Small intestine (tissue), 7 donors: ENCODE measurements around the gene RGS6. TPM values are rescaled to one million over a fixed set of nuclear protein-coding genes. Genes with fewer than 3 reads are reported as not detected.

ENCODE experiments used
- DNase-seq, 2 donors: peaks; one replicate each; pipeline versions ENCODE4 v3.0.0 to v3.0.0-alpha.2; 2013
- FAIRE-seq: peaks from 2 replicates; lab custom pipeline; 2012; peaks lifted over from hg19 to GRCh38; lab: Jason Lieb, UNC
- H3K27ac ChIP-seq, 3 donors: one replicate each; pipeline ENCODE4 v1.5.1; 2013; ENCODE audit warnings: low read length in 2 of 3, mild to moderate bottlenecking in 2 of 3, control low read depth in 1 of 3, inconsistent platforms in 1 of 3, low read depth in 1 of 3, moderate library complexity in 1 of 3
- H3K27me3 ChIP-seq, 3 donors: one replicate each; pipeline ENCODE4 v1.6.1; 2013; ENCODE audit warnings: low read length in 3 of 3, inconsistent platforms in 1 of 3; ENCODE audit not compliant: control insufficient read depth in 3 of 3, insufficient read depth in 3 of 3
- H3K36me3 ChIP-seq, 3 donors: one replicate each; pipeline ENCODE4 v1.6.1; 2013; ENCODE audit warnings: low read length in 3 of 3, inconsistent platforms in 1 of 3, low read depth in 1 of 3, mild to moderate bottlenecking in 1 of 3, moderate library complexity in 1 of 3; ENCODE audit not compliant: control insufficient read depth in 3 of 3, insufficient read depth in 2 of 3
- H3K4me1 ChIP-seq, 3 donors: one replicate each; pipeline ENCODE4 v1.6.1; 2013; ENCODE audit warnings: low read length in 2 of 3, inconsistent platforms in 1 of 3, low read depth in 1 of 3, mild to moderate bottlenecking in 1 of 3, moderate library complexity in 1 of 3; ENCODE audit not compliant: control insufficient read depth in 3 of 3, insufficient read depth in 2 of 3
- H3K4me3 ChIP-seq, 3 donors: one replicate each; pipeline ENCODE4 v1.5.1; 2013; ENCODE audit warnings: low read length in 3 of 3, control low read depth in 1 of 3, inconsistent platforms in 1 of 3, low read depth in 1 of 3, mild to moderate bottlenecking in 1 of 3, moderate library complexity in 1 of 3
- H3K9me3 ChIP-seq, 2 donors: one replicate each; pipeline ENCODE4 v1.6.1; 2013; ENCODE audit warnings: low read depth in 1 of 2, low read length in 1 of 2; ENCODE audit not compliant: control insufficient read depth in 2 of 2, insufficient read depth in 1 of 2
- WGBS, 3 donors: extraction: QIAGEN DNeasy Blood & Tissue Kit; methylation state at CpG; one replicate each; pipeline ENCODE4 v1.1.7; 2013; 5-methylcytosine and 5-hydroxymethylcytosine counted together
- polyA plus RNA-seq, 4 donors: library from polyadenylated mRNA; stranded (reverse) in 3 of 4; unstranded in 1 of 4; fragments of 200-250 nt in 3 of 4; fragments of 120-200 nt in 1 of 4; gene quantifications; one replicate each; pipeline versions ENCODE4 v1.2.1 to v1.2.3, GENCODE V29; 2013
- donor health status: healthy with polysubstance abuse.
- donor health status: control.
- donor health status: control.
- donor health status: Bipolar disorder and iron deficiency.
- donor health status: healthy.

Gene RGS6
- polyA plus RNA-seq, 4 donors, result 0.54 to 2.1 (median 0.58) TPM; not detected in 1

GRCh38 chr14:72439707-72440106 lies 507.5 kb downstream of the RGS6 start:
- no peaks in the 10 kb centered on the region for H3K9me3 ChIP-seq
- no peaks in the 10 kb centered on the region for H3K27me3 ChIP-seq
- H3K27ac ChIP-seq, result no peak overlapping the region
- H3K36me3 ChIP-seq, result no peaks in the 10 kb centered on the region
- WGBS, 3 donors, result 58 to 77% (median 68%) methylated on average over 4 of the region's 4 CpGs
- DNase-seq (peak in 1 of 2 donors; percentile 28), FAIRE-seq (no peak)
- H3K4me3 ChIP-seq, result no peak overlapping the region
- no peaks in the 10 kb centered on the region for H3K4me1 ChIP-seq

GRCh38 chr14:72443256-72443655 lies 511.0 kb downstream of the RGS6 start:
- Histone ChIP-seq H3K27ac (no peak overlapping the region), H3K36me3 (no peaks in the 10 kb centered on the region), H3K27me3 (no peaks in the 10 kb centered on the region), H3K4me3 (no peak overlapping the region), H3K9me3 (no peaks in the 10 kb centered on the region), H3K4me1 (no peaks in the 10 kb centered on the region)
- DNase-seq, result no peak
- FAIRE-seq, result no peak
- 79 to 90% (median 84%) methylated on average over 2 of the region's 2 CpGs for WGBS, 3 donors

GRCh38 chr14:72443991-72444441 lies 511.8 kb downstream of the RGS6 start:
- no peak overlapping the region for H3K27ac ChIP-seq
- H3K36me3 ChIP-seq, result no peaks in the 10 kb centered on the region
- H3K27me3 ChIP-seq, result no peaks in the 10 kb centered on the region
- peak in 1 of 2 donors; percentile 36 for DNase-seq
- no peak for FAIRE-seq
- H3K4me1 ChIP-seq, result no peaks in the 10 kb centered on the region
- WGBS, 3 donors, result 50 to 62% (median 52%) methylated on average over 8 of the region's 8 CpGs
- H3K4me3 ChIP-seq, result no peak overlapping the region
- no peaks in the 10 kb centered on the region for H3K9me3 ChIP-seq

- no peak for FAIRE-seq
- no peak overlapping the region for H3K27ac ChIP-seq
- WGBS, 3 donors, result 69 to 83% (median 77%) methylated on average over 6 of the region's 6 CpGs
These were observed 512.5 kb downstream of the RGS6 start for GRCh38 chr14:72444701-72445100.

GRCh38 chr14:72448212-72448611 lies 516.0 kb downstream of the RGS6 start:
- Histone ChIP-seq H3K36me3 (no peaks in the 10 kb centered on the region), H3K4me3 (no peak overlapping the region), H3K9me3 (no peaks in the 10 kb centered on the region), H3K27me3 (no peaks in the 10 kb centered on the region), H3K27ac (no peak overlapping the region), H3K4me1 (peaks cover 0 to 6% (median 0%) of the 10 kb centered on the region in 3 donors)
- FAIRE-seq (no peak), DNase-seq (no peak)
- 79 to 88% (median 87%) methylated on average over 2 of the region's 2 CpGs for WGBS, 3 donors

More at GRCh38 chr14:72444701-72445100, 512.5 kb downstream of the RGS6 start:
- no peak for DNase-seq
- Histone ChIP-seq H3K4me1 (no peaks in the 10 kb centered on the region), H3K9me3 (no peaks in the 10 kb centered on the region), H3K36me3 (no peaks in the 10 kb centered on the region), H3K27me3 (no peaks in the 10 kb centered on the region), H3K4me3 (no peak overlapping the region)

GRCh38 chr14:72450473-72451044 lies 518.3 kb downstream of the RGS6 start:
- Histone ChIP-seq H3K4me3 (no peak overlapping the region), H3K36me3 (no peaks in the 10 kb centered on the region), H3K27me3 (no peaks in the 10 kb centered on the region), H3K4me1 (peaks cover 0 to 6% (median 0%) of the 10 kb centered on the region in 3 donors), H3K9me3 (no peaks in the 10 kb centered on the region), H3K27ac (peak overlapping the region in 1 of 3 donors; percentile 45)
- 55 to 70% (median 63%) methylated on average over 7 of the region's 7 CpGs for WGBS, 3 donors
- DNase-seq, result no peak
- no peak for FAIRE-seq

GRCh38 chr14:72451054-72451972 lies 519.1 kb downstream of the RGS6 start:
- Histone ChIP-seq H3K27ac (peak overlapping the region in 1 of 3 donors; percentile 45), H3K9me3 (no peaks in the 10 kb centered on the region), H3K4me3 (no peak overlapping the region), H3K36me3 (no peaks in the 10 kb centered on the region), H3K4me1 (peaks cover 0 to 6% (median 0%) of the 10 kb centered on the region in 3 donors), H3K27me3 (no peaks in the 10 kb centered on the region)
- no peak for FAIRE-seq
- 44 to 52% (median 49%) methylated on average over 16 to 17 of the region's 17 CpGs for WGBS, 3 donors
- peak in 1 of 2 donors; percentile 44 for DNase-seq

- WGBS, 3 donors, result 74 to 94% (median 79%) methylated on average over 5 of the region's 5 CpGs
- H3K27ac ChIP-seq, result no peak overlapping the region
- H3K27me3 ChIP-seq, result no peaks in the 10 kb centered on the region
- no peak overlapping the region for H3K4me3 ChIP-seq
- no peak for DNase-seq
- FAIRE-seq, result no peak
- H3K4me1 ChIP-seq, result peaks cover 0 to 6% (median 0%) of the 10 kb centered on the region in 3 donors
- H3K36me3 ChIP-seq, result no peaks in the 10 kb centered on the region
- H3K9me3 ChIP-seq, result no peaks in the 10 kb centered on the region
These were observed 520.5 kb downstream of the RGS6 start for GRCh38 chr14:72452774-72453173.
